ENCODE results near the gene NT5DC2. TPM values are rescaled to one million over a fixed set of nuclear protein-coding genes. Genes with fewer than 3 reads are reported as not detected.

The NT5DC2 gene
- total RNA-seq, 2 donors from 2014 or later = 23.3 to 54.7 TPM

DNA sequence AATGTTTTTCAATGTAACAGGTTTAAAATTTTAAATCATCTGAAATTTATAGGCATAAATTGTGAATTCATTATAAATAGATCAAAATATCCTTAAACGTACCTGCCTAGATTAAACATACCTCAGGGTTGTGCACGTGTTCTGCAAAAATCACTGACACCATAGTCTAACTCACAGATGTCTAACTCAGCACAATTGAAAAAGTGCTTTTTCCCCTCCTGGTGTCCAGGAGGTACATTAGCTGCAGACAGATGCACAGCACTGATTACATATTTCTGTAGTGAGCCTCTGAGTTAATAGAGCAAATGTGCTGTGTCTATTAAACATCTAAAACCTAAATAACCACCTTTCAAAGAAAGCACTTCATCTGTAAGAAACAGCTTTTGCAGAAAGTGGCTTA, 13.5 kb upstream of the NT5DC2 start:
- H3K4me3 Mint-ChIP-seq = no peak overlapping the region
- H3K4me1 Mint-ChIP-seq = no peaks in the 10 kb centered on the region
- ATAC-seq (replicated peaks) = no peak
- H3K27ac Mint-ChIP-seq = no peak overlapping the region
- H3K27me3 Mint-ChIP-seq = no peaks in the 10 kb centered on the region
- H3K36me3 Mint-ChIP-seq (ENCODE audit: low read depth) = peaks cover 87% of the 10 kb centered on the region
- no peaks in the 10 kb centered on the region for H3K9me3 Mint-ChIP-seq

DNA sequence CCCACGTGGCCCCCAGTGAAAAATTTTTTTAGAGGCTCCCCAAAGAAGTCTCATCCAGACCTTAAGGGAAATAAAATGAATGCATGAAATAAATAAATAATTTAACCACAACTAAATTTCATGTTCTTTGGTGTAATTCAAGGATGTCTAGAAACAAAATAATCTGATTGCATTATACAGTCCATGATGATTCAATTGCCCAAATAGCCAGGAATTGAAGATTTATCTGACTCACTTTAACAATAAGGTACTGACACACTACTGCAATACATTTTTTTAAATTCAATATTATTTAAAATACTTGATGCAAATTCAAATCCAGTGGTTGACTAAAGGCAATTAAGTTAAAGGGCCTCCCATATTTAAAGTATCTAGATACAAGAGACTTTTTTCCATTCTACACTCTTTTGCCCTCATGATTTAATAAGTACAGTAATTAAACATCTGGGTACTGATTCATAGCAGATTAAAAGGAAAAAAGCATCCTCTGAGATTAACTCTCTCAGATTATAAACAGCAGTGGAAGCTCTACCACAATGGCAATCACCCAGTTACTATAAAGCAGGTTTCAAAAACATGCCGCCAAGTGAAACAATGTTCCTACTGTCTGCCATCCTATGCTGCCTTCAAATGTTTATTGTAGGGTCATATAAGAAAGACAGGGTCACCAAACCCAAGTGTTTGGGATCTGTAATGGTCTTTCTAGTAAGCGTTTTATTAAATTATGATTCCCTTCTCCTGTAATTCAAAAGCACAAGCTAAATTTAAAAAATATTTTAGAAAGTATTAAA, 12.6 kb upstream of the NT5DC2 start:
- Mint-ChIP-seq H3K27ac (no peak overlapping the region), H3K27me3 (no peaks in the 10 kb centered on the region), H3K9me3 (no peaks in the 10 kb centered on the region), H3K36me3 (ENCODE audit: low read depth) (peaks cover 87% of the 10 kb centered on the region), H3K4me1 (no peaks in the 10 kb centered on the region), H3K4me3 (no peak overlapping the region)
- no peak for ATAC-seq (replicated peaks)

DNA sequence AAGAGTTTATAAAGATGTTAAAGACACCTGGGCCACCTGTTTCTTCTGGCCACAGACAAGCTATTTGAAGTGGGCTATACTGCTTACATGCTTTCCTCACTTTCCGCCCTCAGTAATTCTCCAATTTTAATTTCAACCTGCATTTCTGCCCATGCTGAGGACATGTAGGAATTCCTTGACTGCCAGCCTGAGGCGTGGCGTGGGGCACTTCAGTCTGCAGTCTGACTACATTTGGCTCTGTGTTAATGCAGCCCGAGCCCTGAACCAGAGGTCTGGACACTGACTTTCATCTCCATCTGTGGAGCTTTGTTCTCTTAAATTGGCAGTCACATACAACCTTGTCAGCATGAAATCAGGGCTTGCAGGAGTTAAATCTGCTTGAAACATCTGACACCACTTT, 11.3 kb upstream of the NT5DC2 start:
- H3K27ac Mint-ChIP-seq = peak overlapping the region; percentile 63
- no peak for ATAC-seq (replicated peaks)

DNA sequence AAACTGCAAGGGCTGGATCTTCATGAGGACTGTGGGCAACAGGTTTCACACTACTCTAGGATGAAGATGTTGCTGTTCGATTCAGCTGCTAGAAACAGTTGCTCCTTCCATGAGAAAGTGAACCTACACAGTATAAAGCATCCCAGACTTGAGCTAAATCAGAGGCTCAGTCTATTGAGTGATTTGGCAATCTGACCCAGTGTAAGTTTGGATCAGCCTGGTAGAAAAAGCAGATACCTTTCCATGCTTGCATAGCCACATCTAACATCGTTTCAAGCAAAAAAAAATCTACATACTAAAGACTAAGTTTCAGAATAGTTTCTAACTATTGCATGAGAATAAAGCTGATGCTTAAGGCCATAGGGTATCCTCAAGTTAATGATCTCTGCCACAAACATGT, 7.4 kb upstream of the NT5DC2 start:
- peak overlapping the region; percentile 67 for H3K27ac Mint-ChIP-seq
- no peaks in the 10 kb centered on the region for H3K9me3 Mint-ChIP-seq
- peaks cover 80% of the 10 kb centered on the region for H3K36me3 Mint-ChIP-seq (ENCODE audit: low read depth)
- no peaks in the 10 kb centered on the region for H3K27me3 Mint-ChIP-seq
- H3K4me3 Mint-ChIP-seq = no peak overlapping the region
- H3K4me1 Mint-ChIP-seq = peaks cover 23% of the 10 kb centered on the region
- ATAC-seq (replicated peaks) = no peak

More for the DNA sequence above, 11.3 kb upstream of the NT5DC2 start:
- Mint-ChIP-seq H3K27me3 (no peaks in the 10 kb centered on the region), H3K9me3 (no peaks in the 10 kb centered on the region), H3K36me3 (ENCODE audit: low read depth) (peaks cover 87% of the 10 kb centered on the region), H3K4me1 (peaks cover 3% of the 10 kb centered on the region), H3K4me3 (no peak overlapping the region)

DNA sequence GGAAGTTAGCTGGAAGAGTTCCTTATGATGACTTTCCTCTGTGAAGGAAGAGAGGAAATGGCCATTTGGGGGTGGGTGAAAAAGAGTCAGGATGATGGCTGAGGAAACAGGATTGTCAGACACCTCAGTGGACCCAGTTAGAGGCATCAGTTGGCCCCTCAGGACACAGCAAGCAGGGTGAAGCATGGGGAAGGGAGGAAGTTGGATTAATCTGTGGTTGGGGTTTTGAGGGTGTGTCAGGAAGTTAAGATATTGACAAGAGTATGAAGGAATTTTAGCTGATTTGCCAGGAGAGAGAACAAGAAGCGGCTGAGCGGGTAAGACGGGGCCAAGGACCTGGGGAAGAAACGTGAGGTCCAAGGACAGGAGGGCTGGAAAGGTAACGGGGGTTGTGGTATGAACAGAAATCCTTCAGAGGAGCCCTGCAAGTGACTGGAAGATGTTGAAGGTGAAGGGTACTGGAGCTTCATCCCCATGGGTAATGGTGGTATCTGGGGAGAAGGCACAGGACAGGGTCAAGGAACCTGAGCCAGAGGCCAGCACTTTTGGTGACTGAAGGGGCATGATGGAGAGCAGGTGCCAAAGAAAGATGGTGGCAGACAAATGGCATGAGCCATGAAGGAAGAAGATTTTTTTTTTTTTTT, 5.5 kb upstream of the NT5DC2 start:
- Mint-ChIP-seq H3K27me3 (no peaks in the 10 kb centered on the region), H3K4me1 (peaks cover 28% of the 10 kb centered on the region), H3K36me3 (ENCODE audit: low read depth) (peaks cover 61% of the 10 kb centered on the region), H3K27ac (peak overlapping the region; percentile 99), H3K9me3 (no peaks in the 10 kb centered on the region), H3K4me3 (peak overlapping the region; percentile 88)
- ATAC-seq (replicated peaks) = no peak

DNA sequence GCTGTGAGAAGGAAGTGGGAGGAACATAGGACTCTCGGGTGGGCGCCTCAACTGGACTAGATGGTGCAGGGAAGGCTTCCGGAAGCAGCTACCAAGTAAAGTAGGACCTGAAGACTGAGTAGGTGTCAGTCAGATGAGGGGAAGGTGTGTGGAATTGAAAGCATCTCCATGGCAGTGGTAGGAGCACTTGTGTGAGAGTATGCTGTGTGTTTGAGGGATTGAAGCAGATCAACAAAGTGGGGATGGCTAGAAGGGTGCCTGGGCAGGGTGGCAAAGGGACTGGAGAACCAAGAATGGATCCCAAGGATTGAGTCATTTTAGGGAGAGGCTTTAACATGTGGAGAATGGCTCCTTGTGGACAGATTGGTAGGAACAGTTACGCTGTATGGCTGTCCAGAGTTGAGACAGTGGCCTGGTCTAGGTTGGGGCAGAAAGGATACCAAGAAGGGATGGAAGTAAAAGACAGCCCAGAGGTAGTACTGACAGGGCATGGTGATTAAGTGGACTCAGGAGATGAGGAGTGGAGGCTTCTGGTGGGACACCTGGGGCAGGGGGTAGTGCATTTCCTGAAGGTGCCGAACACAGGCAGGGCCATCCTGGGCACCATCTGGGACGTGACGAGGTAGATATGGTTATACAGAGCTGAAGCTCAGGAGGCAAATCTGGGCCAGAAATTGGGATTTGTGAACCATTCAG, 4.2 kb upstream of the NT5DC2 start:
- Mint-ChIP-seq H3K4me3 (peak overlapping the region; percentile 88), H3K36me3 (ENCODE audit: low read depth) (peaks cover 53% of the 10 kb centered on the region), H3K4me1 (peaks cover 28% of the 10 kb centered on the region), H3K27ac (peak overlapping the region; percentile 99), H3K9me3 (no peaks in the 10 kb centered on the region), H3K27me3 (no peaks in the 10 kb centered on the region)
- no peak for ATAC-seq (replicated peaks)

DNA sequence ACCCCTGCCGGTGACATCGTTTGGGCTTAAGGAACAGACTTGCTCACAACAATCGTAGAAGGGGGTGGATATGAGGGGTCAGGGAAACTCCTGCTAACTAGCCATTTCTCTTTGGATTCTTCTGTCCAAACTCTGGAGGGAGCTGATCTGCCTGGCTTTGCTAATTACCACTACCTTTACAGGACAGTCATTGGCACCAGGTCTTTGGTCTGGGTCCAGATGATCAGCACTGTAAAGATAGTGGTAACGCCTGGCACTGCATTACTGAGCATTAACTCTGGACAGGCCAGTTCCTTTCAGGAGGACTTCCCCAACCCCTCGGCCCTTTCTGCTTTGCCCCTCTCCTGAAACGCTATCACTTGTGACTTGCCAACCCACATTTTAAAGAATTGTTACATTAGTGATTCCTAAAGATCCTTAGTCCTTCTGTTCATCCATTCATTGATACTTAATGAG, 3.5 kb upstream of the NT5DC2 start:
- Mint-ChIP-seq H3K9me3 (no peaks in the 10 kb centered on the region), H3K27me3 (no peaks in the 10 kb centered on the region), H3K4me3 (peak overlapping the region; percentile 88), H3K27ac (peak overlapping the region; percentile 99), H3K4me1 (peaks cover 28% of the 10 kb centered on the region), H3K36me3 (ENCODE audit: low read depth) (peaks cover 53% of the 10 kb centered on the region)
- no peak for ATAC-seq (replicated peaks)

DNA sequence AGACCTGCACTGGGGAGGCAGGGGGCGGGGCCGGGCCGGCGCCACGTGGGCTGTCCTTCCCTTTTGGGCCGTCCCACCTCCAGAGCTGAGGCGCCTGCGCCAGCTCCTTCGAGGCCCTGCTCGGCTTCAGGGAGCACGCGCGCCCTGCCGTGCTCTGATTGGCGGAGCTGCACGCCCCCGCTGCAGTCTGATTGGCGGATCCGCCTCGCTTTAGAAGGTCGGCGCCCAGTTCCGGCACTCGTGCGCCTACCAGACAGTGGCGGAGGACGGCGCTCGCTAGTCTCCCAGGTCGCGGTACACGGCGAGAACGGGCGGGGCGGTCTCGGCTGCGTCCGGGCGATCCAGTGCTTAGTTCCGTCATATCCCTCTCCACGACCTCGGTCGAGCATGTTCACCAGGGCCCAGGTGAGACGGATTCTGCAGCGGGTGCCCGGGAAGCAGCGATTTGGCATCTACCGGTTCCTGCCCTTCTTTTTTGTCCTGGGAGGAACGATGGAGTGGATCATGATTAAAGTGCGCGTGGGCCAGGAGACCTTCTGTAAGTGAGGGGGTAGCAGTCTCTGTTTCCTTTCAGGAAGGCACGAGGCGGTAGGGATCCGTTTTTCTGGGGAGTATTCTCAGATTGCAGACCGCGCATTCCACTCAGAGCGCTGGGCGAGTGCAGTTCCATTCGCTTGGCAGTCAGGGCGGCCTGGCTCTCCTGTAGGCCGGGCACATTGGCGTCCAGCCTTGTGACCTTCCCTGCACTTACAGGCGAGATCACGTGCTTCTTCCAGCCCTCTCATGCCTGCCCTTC, 2.9 kb upstream of the NT5DC2 start, which contains the start of gene UQCC5:
Gene UQCC5 (plus strand): TSS at position 237 of the 796 bp plus-strand sequence. CDS start 151 bp downstream, at position 388.
- Mint-ChIP-seq H3K27ac (peak within 1 kb of the TSS; percentile 99), H3K9me3 (no peaks in the 10 kb centered on the region), H3K36me3 (ENCODE audit: low read depth) (peaks cover 47% of the 10 kb centered on the region), H3K27me3 (no peaks in the 10 kb centered on the region), H3K4me3 (peak within 1 kb of the TSS; percentile 88), H3K4me1 (peaks cover 28% of the 10 kb centered on the region)
- peak; percentile 92 for ATAC-seq (replicated peaks)

DNA sequence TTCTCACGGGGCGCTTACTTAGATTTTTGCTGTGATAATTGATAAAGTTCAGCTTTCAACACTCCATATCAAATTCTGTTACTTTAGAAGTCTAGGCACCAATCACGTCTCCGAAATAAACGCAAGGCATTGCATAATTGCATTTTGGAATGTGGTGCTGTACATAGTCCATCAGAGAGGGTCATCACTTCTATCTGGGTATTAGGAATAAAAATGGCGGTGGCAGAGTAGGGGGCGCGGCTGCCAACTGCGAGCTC, 2.4 kb upstream of the NT5DC2 start:
- ATAC-seq (replicated peaks) = no peak
- H3K9me3 Mint-ChIP-seq = no peaks in the 10 kb centered on the region
- peaks cover 42% of the 10 kb centered on the region for H3K36me3 Mint-ChIP-seq (ENCODE audit: low read depth)
- H3K4me1 Mint-ChIP-seq = peaks cover 26% of the 10 kb centered on the region
- H3K27ac Mint-ChIP-seq = peak overlapping the region; percentile 99
- H3K4me3 Mint-ChIP-seq = peak overlapping the region; percentile 88
- no peaks in the 10 kb centered on the region for H3K27me3 Mint-ChIP-seq

DNA sequence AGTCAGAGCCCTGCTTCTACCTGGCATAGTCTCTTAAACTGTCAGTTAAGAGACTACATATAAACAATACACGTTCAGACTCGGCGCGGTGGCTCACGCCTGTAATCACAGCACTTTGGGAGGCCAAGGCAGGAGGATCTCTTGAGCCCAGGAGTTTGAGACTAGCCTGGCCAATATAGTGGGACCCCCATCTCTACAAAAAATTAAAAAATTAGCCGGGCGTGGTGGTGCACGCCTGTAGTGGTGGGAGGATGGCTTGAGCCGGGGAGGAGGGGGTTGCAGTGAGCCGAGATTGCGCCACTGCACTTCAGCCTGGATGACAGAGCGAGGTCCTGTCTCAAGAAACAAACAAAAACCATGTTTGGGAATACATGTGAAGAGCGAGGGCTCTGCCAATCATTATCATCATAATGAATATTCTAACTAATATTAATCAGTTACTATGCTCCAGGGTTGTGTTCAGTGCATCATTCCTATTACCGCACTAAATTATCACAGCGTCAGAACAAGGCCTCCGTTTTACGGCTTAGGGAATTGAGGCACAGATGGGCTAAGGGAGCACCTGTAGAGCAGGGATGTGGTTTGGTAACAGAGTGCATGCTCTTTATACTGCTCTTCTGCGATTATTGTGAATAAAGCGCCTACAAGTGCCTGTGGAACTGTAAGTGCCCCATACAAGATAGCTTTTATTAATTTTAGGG, 1.9 kb upstream of the NT5DC2 start:
- peaks cover 37% of the 10 kb centered on the region for H3K36me3 Mint-ChIP-seq (ENCODE audit: low read depth)
- peak overlapping the region; percentile 99 for H3K27ac Mint-ChIP-seq
- H3K4me1 Mint-ChIP-seq = peaks cover 25% of the 10 kb centered on the region
- no peaks in the 10 kb centered on the region for H3K27me3 Mint-ChIP-seq
- H3K9me3 Mint-ChIP-seq = no peaks in the 10 kb centered on the region
- no peak for ATAC-seq (replicated peaks)
- H3K4me3 Mint-ChIP-seq = peak overlapping the region; percentile 88

DNA sequence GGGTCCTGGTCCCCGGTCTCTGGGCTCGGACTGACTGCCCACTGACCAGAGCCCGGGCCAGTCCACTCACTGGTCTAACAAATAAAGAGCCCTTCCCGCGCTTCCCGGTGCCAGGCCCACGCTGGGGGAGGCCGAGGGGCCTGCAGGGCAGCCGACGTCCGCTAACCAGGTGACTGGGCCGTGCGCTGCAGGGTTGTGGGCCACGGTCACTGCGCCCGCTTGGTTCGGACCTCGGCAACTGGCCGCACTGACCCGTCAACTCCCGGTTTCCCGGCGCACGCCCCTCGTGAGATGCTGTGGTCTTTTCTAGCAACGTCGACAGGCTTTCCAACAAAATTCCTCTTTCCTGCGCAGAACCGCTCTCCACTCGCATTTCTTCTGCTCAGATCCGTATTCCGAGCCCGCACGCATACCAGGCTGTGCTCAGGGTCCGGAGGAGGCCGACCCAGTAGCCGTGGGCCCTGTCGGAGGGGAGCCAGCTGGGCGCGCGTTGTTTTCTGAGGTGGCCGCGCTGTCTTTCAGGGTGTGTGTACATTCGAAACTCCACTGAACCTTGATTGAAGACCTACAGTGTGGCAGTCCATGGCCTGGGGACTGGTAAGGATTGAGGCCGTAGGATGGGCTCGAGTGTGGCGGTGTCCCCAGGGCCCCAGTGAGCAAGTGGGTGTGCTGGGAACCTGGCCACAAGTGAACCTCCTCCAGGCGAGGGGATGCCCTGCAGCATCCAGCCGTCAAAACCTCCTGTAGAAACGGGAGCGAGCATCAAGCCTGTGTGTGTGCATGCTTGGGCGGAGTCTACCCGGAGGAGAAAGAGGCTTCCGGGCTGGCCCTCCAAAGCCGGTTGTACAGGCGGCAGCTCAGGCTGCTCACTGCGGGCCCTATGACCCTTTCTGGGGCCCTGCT, 875 bp upstream of the NT5DC2 start:
- peaks cover 27% of the 10 kb centered on the region for H3K36me3 Mint-ChIP-seq (ENCODE audit: low read depth)
- no peaks in the 10 kb centered on the region for H3K27me3 Mint-ChIP-seq
- H3K27ac Mint-ChIP-seq = peak overlapping the region; percentile 85
- no peaks in the 10 kb centered on the region for H3K9me3 Mint-ChIP-seq
- no peak for ATAC-seq (replicated peaks)
- H3K4me3 Mint-ChIP-seq = peak overlapping the region; percentile 88
- peaks cover 25% of the 10 kb centered on the region for H3K4me1 Mint-ChIP-seq

DNA sequence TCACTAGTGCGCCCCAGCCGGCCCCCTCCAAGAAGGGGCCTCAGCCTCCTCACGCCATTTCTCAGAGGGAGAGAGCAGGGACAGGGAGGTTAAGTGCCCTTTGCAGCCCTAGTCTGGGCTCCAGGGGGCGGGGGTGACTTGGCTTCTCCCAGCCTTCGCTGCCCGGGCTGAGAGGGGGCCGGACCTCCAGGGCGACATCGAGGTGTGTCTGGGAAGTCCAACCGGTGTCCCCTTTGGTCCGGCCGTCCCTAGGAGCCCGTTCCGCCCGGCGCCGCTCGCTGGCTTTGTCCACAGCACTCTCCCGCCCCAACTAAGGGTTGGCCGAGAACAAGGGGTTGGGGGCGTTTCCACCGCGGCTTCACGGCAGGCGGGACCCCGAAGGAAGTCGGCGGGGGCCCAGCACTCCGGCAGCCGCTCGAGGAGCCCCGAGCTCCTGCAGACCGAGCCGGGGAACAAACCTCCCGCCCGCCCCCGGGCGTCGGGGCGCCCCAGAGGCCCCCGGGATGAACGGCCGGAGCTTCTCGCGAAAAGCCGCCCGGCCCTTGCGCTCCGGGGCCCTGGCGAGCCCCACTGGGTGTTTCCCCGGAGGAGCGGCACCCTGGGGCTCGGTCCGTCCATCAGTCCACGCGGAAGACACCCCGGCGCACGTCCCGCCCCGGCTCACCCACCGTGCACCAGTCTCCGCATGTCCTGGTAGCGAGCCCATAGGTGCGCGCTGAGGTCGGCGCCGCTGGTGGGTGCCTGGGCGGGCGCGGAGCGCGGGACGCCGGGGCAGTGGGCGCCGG, 627 bp downstream of the NT5DC2 start:
- Mint-ChIP-seq H3K36me3 (ENCODE audit: low read depth) (peaks cover 13% of the 10 kb centered on the region), H3K27me3 (no peaks in the 10 kb centered on the region), H3K4me3 (peak overlapping the region; percentile 69), H3K9me3 (no peaks in the 10 kb centered on the region), H3K4me1 (peaks cover 13% of the 10 kb centered on the region), H3K27ac (no peak overlapping the region)
- no peak for ATAC-seq (replicated peaks)

All from activated T-helper 17 cell treated with anti-CD3 and anti-CD28 coated beads, Interleukin-2, amount 50 U/mL, for 72 hours (primary cell).